Endodermal cell (in vitro differentiated cells): ENCODE data around the gene MAP3K6. TPM values are rescaled to one million over a fixed set of nuclear protein-coding genes. Genes with fewer than 3 reads are reported as not detected.
"Not testable (repeated sequence)": the region's sequence is repeated elsewhere in the genome, so short reads cannot be mapped to it uniquely, and the experiment has no call there.

Experiments
- DNase-seq: peaks from one replicate; pipeline ENCODE4 v3.0.0-alpha.2; 2017
- H3K27ac ChIP-seq: 2 replicates; pipeline ENCODE4 v1.5.1; 2013; ENCODE audit warnings: mild to moderate bottlenecking, low read depth, low read length, moderate library complexity
- H3K27me3 ChIP-seq: 2 replicates; pipeline ENCODE4 v1.6.1; 2013; ENCODE audit warnings: mild to moderate bottlenecking, low read length, moderate library complexity; ENCODE audit not compliant: insufficient read depth, control insufficient read depth, poor library complexity, severe bottlenecking
- H3K36me3 ChIP-seq: 2 replicates; pipeline ENCODE4 v1.7.0; 2013; ENCODE audit warnings: mild to moderate bottlenecking, low read length, moderate library complexity; ENCODE audit not compliant: control insufficient read depth, insufficient read depth
- H3K4me1 ChIP-seq: one replicate; pipeline ENCODE4 v1.7.0; 2013; ENCODE audit warnings: low read length; ENCODE audit not compliant: control insufficient read depth, insufficient read depth
- H3K4me3 ChIP-seq: 2 replicates; pipeline ENCODE4 v1.5.1; 2013; ENCODE audit warnings: mild to moderate bottlenecking, low read length, moderate library complexity
- H3K9ac ChIP-seq: 2 replicates; pipeline ENCODE4 v1.6.1; 2013; ENCODE audit warnings: mild to moderate bottlenecking, low read length, moderate library complexity; ENCODE audit not compliant: poor library complexity, severe bottlenecking; ENCODE audit errors: extremely low read depth
- H3K9me3 ChIP-seq: 2 replicates; pipeline ENCODE4 v1.6.1; 2013; ENCODE audit warnings: mild to moderate bottlenecking, low read length, moderate library complexity; ENCODE audit not compliant: control insufficient read depth
- H3K27ac Mint-ChIP-seq: 2 replicates; pipeline ENCODE4 v1.8.0; 2020; ENCODE audit warnings: mixed read lengths
- H3K27me3 Mint-ChIP-seq: 2 replicates; pipeline ENCODE4 v1.8.0; 2021; ENCODE audit warnings: mild to moderate bottlenecking, mixed read lengths; ENCODE audit not compliant: insufficient read depth
- H3K36me3 Mint-ChIP-seq: 2 replicates; pipeline ENCODE4 v1.8.0; 2020; ENCODE audit warnings: low read depth, mixed read lengths
- H3K4me1 Mint-ChIP-seq: 2 replicates; pipeline ENCODE4 v1.8.0; 2020; ENCODE audit warnings: mixed read lengths
- H3K4me3 Mint-ChIP-seq: 2 replicates; pipeline ENCODE4 v1.8.0; 2020; ENCODE audit warnings: mild to moderate bottlenecking, moderate library complexity, mixed read lengths
- H3K9me3 Mint-ChIP-seq: 2 replicates; pipeline ENCODE4 v1.8.0; 2020; ENCODE audit warnings: mild to moderate bottlenecking, mixed read lengths
- WGBS, 2 experiments: methylation state at CpG; one replicate each; pipeline versions ENCODE4 v1.1.5 to v1.1.7; 2013; ENCODE audit warnings: missing lambda C conversion rate in 2 of 2, mixed read lengths in 1 of 2; ENCODE audit not compliant: insufficient coverage in 1 of 2, insufficient read length in 1 of 2; 5-methylcytosine and 5-hydroxymethylcytosine counted together
- total RNA-seq, 2 donors: library from RNA; stranded (reverse); fragmentation: NEBNext Ultra II Directional in 1 of 2; extraction: Animal tissue kit (Norgen Biotek cat#: 25700) in 1 of 2; gene quantifications; 2 replicates in 1 of 2; 3 replicates in 1 of 2; pipeline ENCODE4 v1.2.1, GENCODE V29; 2021
- TF ChIP-seq, protein P1 (sequence below): fragments of 200-600 bp; sonication (generic); conservative IDR thresholded peaks from 2 replicates; pipeline ENCODE4 v1.5.0; 2021; ENCODE audit warnings: antibody characterized with exemption, mild to moderate bottlenecking

Gene MAP3K6
- total RNA-seq, 2 donors from 2014 or later = 6.6 to 11.5 TPM

DNA sequence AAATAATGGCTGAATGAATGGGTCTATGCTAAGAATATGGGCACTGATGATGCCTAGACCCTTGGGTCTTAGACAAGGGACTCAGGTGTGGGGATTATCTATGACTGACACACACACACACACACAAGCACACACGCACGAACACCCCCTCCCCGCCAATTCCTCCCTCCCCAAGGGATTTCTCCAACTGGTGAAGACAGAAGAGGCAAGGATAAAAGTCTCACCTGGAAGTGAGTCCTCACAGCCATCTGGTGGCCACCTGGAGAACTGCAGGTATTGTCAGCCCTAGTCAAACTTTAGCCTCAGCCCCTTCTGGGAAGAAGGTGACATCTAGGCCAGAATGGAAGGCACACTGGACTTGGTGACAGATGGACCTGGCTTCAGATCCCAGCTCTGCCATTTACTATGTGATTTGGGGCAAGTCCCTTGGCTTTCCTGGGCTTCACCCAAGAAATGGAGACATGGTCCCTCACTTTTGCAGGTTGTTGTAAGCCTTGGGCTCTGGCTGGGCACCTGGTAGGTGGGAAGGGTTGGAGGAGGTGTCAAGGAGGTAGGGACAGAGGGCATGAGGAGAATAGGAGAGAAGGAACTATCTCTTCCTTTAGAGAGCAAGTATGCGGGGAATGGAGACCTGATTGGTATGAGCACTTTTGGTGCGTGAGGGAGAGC is 21.7 kb upstream of the MAP3K6 start:
- H3K9me3 ChIP-seq = no peaks in the 10 kb centered on the region
- DNase-seq = peak; percentile 95
- H3K27ac ChIP-seq = no peak overlapping the region
- H3K4me3 Mint-ChIP-seq = no peak overlapping the region
- no peaks in the 10 kb centered on the region for H3K36me3 Mint-ChIP-seq
- no peak overlapping the region for H3K4me3 ChIP-seq
- no peaks in the 10 kb centered on the region for H3K9me3 Mint-ChIP-seq
- no peak overlapping the region for H3K27ac Mint-ChIP-seq
- H3K27me3 ChIP-seq = no peaks in the 10 kb centered on the region
- peaks cover 9% of the 10 kb centered on the region for H3K4me1 Mint-ChIP-seq
- WGBS, 2 experiments = 40 to 100% methylated on average over 2 to 5 of the region's 5 CpGs
- TF ChIP-seq, protein P1, sequence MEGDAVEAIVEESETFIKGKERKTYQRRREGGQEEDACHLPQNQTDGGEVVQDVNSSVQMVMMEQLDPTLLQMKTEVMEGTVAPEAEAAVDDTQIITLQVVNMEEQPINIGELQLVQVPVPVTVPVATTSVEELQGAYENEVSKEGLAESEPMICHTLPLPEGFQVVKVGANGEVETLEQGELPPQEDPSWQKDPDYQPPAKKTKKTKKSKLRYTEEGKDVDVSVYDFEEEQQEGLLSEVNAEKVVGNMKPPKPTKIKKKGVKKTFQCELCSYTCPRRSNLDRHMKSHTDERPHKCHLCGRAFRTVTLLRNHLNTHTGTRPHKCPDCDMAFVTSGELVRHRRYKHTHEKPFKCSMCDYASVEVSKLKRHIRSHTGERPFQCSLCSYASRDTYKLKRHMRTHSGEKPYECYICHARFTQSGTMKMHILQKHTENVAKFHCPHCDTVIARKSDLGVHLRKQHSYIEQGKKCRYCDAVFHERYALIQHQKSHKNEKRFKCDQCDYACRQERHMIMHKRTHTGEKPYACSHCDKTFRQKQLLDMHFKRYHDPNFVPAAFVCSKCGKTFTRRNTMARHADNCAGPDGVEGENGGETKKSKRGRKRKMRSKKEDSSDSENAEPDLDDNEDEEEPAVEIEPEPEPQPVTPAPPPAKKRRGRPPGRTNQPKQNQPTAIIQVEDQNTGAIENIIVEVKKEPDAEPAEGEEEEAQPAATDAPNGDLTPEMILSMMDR = peak; percentile 89
- H3K36me3 ChIP-seq = no peaks in the 10 kb centered on the region
- peaks cover 8% of the 10 kb centered on the region for H3K27me3 Mint-ChIP-seq
- no peak overlapping the region for H3K9ac ChIP-seq
- H3K4me1 ChIP-seq = no peaks in the 10 kb centered on the region

DNA sequence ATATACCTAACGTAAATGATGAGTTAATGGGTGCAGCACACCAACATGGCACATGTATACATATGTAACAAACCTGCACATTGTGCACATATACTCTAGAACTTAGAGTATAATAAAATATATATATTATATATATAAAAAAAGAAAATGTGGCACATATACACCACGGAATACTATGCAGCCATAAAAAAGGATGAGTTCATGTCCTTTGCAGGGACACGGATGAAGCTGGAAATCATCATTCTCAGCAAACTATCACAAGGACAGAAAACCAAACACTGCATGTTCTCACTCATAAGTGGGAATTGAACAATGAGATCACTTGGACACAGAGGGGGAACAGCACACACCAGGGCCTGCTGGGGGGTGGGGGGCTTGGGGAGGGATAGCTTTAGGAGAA is 18.0 kb upstream of the MAP3K6 start:
- H3K9me3 ChIP-seq, H3K9ac ChIP-seq, DNase-seq, H3K4me1 ChIP-seq, H3K4me3 Mint-ChIP-seq, H3K36me3 ChIP-seq, H3K9me3 Mint-ChIP-seq, H3K27ac ChIP-seq, H3K27ac Mint-ChIP-seq, H3K4me3 ChIP-seq, H3K4me1 Mint-ChIP-seq, H3K36me3 Mint-ChIP-seq: not testable (repeated sequence)
- peaks cover 29% of the 10 kb centered on the region for H3K27me3 Mint-ChIP-seq
- WGBS, 2 experiments = 78% methylated on average over 2 of the region's 3 CpGs; no CpG with 5 or more reads in 1 of the 2 experiments
- H3K27me3 ChIP-seq = peaks cover 21% of the 10 kb centered on the region

DNA sequence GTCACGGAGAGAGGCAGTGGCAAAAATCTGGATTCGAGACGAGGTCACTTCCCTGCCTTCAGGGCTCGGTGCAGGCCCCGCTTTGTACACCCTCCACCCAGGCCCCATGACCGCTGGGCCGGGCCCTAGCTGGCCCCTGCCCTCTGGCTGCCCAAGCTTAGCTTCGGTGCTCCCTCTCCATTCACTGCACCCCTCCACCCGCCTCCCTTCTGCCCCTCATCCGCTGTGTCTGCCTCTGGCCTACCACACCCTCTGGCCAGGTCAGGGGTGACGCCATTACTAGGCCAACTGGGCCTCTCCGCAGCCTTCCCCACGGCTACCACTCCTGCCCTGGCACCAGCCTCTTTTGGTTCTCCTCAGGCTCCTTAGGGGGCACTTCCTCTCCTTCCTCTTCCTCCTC is 16.9 kb upstream of the MAP3K6 start:
- Mint-ChIP-seq H3K36me3 (no peaks in the 10 kb centered on the region), H3K4me1 (no peaks in the 10 kb centered on the region), H3K27ac (no peak overlapping the region), H3K27me3 (peaks cover 32% of the 10 kb centered on the region), H3K4me3 (no peak overlapping the region), H3K9me3 (no peaks in the 10 kb centered on the region)
- no peak overlapping the region for H3K27ac ChIP-seq
- WGBS, 2 experiments = 88 to 97% methylated on average over 10 to 13 of the region's 13 CpGs
- DNase-seq = no peak
- H3K27me3 ChIP-seq = peaks cover 21% of the 10 kb centered on the region
- H3K4me3 ChIP-seq = no peak overlapping the region
- H3K36me3 ChIP-seq = no peaks in the 10 kb centered on the region
- H3K9ac ChIP-seq = no peak overlapping the region
- no peaks in the 10 kb centered on the region for H3K9me3 ChIP-seq
- H3K4me1 ChIP-seq = no peaks in the 10 kb centered on the region
- TF ChIP-seq, protein P1 = no peak
